ENCODE measurements around the gene SPTBN1. TPM values are rescaled to one million over a fixed set of nuclear protein-coding genes. Genes with fewer than 3 reads are reported as not detected.

Gene SPTBN1
- polyA plus RNA-seq (2013, experiment 1 of 2): 65.5 TPM
- 62.8 TPM for polyA plus RNA-seq (2013, experiment 2 of 2)

- Histone ChIP-seq H3K36me3 (ENCODE audit: insufficient read depth, low read length) (no peaks in the 10 kb centered on the region), H3K4me1 (ENCODE audit: insufficient read depth, low read length) (peaks cover 24% of the 10 kb centered on the region), H3K27ac (ENCODE audit: low read depth, low read length) (peak within 1 kb of the TSS; percentile 58; the same call in 1 of the 2 replicates), H3K4me3 (ENCODE audit: low read length) (peak within 1 kb of the TSS; percentile 98), H3K27me3 (ENCODE audit: insufficient read depth, low read length) (peaks cover 47% of the 10 kb centered on the region), H3K9ac (ENCODE audit: low read depth, low read length) (peak within 1 kb of the TSS; percentile 75), H3K9me3 (ENCODE audit: insufficient read depth, low read depth, low read length) (no peaks in the 10 kb centered on the region)
- under 1% methylated on average over 47 of the region's 67 CpGs for WGBS
Observed at GRCh38 chr2:54455563-54456361, at the start of gene SPTBN1. Gene SPTBN1 (plus strand): TSS chr2:54456327. CDS start chr2:54526419, 70,092 bp downstream.

- WGBS: 90% methylated on average over 3 of the region's 3 CpGs
- no peak overlapping the region for H3K4me3 ChIP-seq (ENCODE audit: low read length)
- no peaks in the 10 kb centered on the region for H3K4me1 ChIP-seq (ENCODE audit: insufficient read depth, low read length)
- no peaks in the 10 kb centered on the region for H3K36me3 ChIP-seq (ENCODE audit: insufficient read depth, low read length)
- H3K27me3 ChIP-seq (ENCODE audit: insufficient read depth, low read length): no peaks in the 10 kb centered on the region
- H3K27ac ChIP-seq (ENCODE audit: low read depth, low read length): no peak overlapping the region
- H3K9ac ChIP-seq (ENCODE audit: low read depth, low read length): no peak overlapping the region
- no peaks in the 10 kb centered on the region for H3K9me3 ChIP-seq (ENCODE audit: insufficient read depth, low read depth, low read length)
Observed at GRCh38 chr2:54407693-54408092, 48.4 kb upstream of the SPTBN1 start.

- Histone ChIP-seq H3K4me1 (ENCODE audit: insufficient read depth, low read length) (no peaks in the 10 kb centered on the region), H3K27ac (ENCODE audit: low read depth, low read length) (no peak overlapping the region), H3K4me3 (ENCODE audit: low read length) (no peak overlapping the region), H3K9me3 (ENCODE audit: insufficient read depth, low read depth, low read length) (no peaks in the 10 kb centered on the region), H3K36me3 (ENCODE audit: insufficient read depth, low read length) (no peaks in the 10 kb centered on the region), H3K9ac (ENCODE audit: low read depth, low read length) (no peak overlapping the region), H3K27me3 (ENCODE audit: insufficient read depth, low read length) (no peaks in the 10 kb centered on the region)
- 97% methylated on average over 3 of the region's 3 CpGs for WGBS
Observed at GRCh38 chr2:54408288-54408687, 47.8 kb upstream of the SPTBN1 start.

GRCh38 chr2:54409752-54410151 lies 46.4 kb upstream of the SPTBN1 start:
- Histone ChIP-seq H3K27ac (ENCODE audit: low read depth, low read length) (no peak overlapping the region), H3K4me1 (ENCODE audit: insufficient read depth, low read length) (no peaks in the 10 kb centered on the region), H3K9ac (ENCODE audit: low read depth, low read length) (no peak overlapping the region), H3K27me3 (ENCODE audit: insufficient read depth, low read length) (no peaks in the 10 kb centered on the region), H3K36me3 (ENCODE audit: insufficient read depth, low read length) (no peaks in the 10 kb centered on the region), H3K9me3 (ENCODE audit: insufficient read depth, low read depth, low read length) (no peaks in the 10 kb centered on the region), H3K4me3 (ENCODE audit: low read length) (no peak overlapping the region)
- WGBS: 84% methylated on average over 5 of the region's 5 CpGs

GRCh38 chr2:54411801-54412354 lies 44.2 kb upstream of the SPTBN1 start:
- no peaks in the 10 kb centered on the region for H3K4me1 ChIP-seq (ENCODE audit: insufficient read depth, low read length)
- no peaks in the 10 kb centered on the region for H3K27me3 ChIP-seq (ENCODE audit: insufficient read depth, low read length)
- WGBS: 93% methylated on average over 4 of the region's 5 CpGs
- H3K9me3 ChIP-seq (ENCODE audit: insufficient read depth, low read depth, low read length): no peaks in the 10 kb centered on the region
- no peaks in the 10 kb centered on the region for H3K36me3 ChIP-seq (ENCODE audit: insufficient read depth, low read length)
- H3K9ac ChIP-seq (ENCODE audit: low read depth, low read length): no peak overlapping the region
- no peak overlapping the region for H3K4me3 ChIP-seq (ENCODE audit: low read length)
- no peak overlapping the region for H3K27ac ChIP-seq (ENCODE audit: low read depth, low read length)

GRCh38 chr2:54416166-54416813 lies 39.8 kb upstream of the SPTBN1 start:
- H3K4me1 ChIP-seq (ENCODE audit: insufficient read depth, low read length): peaks cover 6% of the 10 kb centered on the region; the same call in 1 of the 2 replicates
- WGBS: 83% methylated on average over 9 of the region's 9 CpGs
- no peaks in the 10 kb centered on the region for H3K9me3 ChIP-seq (ENCODE audit: insufficient read depth, low read depth, low read length)
- no peak overlapping the region for H3K9ac ChIP-seq (ENCODE audit: low read depth, low read length)
- H3K36me3 ChIP-seq (ENCODE audit: insufficient read depth, low read length): no peaks in the 10 kb centered on the region
- H3K4me3 ChIP-seq (ENCODE audit: low read length): no peak overlapping the region
- no peaks in the 10 kb centered on the region for H3K27me3 ChIP-seq (ENCODE audit: insufficient read depth, low read length)
- no peak overlapping the region for H3K27ac ChIP-seq (ENCODE audit: low read depth, low read length)

GRCh38 chr2:54416938-54417337 lies 39.2 kb upstream of the SPTBN1 start:
- peaks cover 6% of the 10 kb centered on the region; the same call in 1 of the 2 replicates for H3K4me1 ChIP-seq (ENCODE audit: insufficient read depth, low read length)
- H3K9ac ChIP-seq (ENCODE audit: low read depth, low read length): no peak overlapping the region
- H3K27me3 ChIP-seq (ENCODE audit: insufficient read depth, low read length): no peaks in the 10 kb centered on the region
- no peak overlapping the region for H3K4me3 ChIP-seq (ENCODE audit: low read length)
- H3K36me3 ChIP-seq (ENCODE audit: insufficient read depth, low read length): no peaks in the 10 kb centered on the region
- WGBS: 84% methylated on average over 1 of the region's 1 CpG
- H3K27ac ChIP-seq (ENCODE audit: low read depth, low read length): no peak overlapping the region
- no peaks in the 10 kb centered on the region for H3K9me3 ChIP-seq (ENCODE audit: insufficient read depth, low read depth, low read length)

GRCh38 chr2:54417577-54417976 lies 38.5 kb upstream of the SPTBN1 start:
- no peaks in the 10 kb centered on the region for H3K9me3 ChIP-seq (ENCODE audit: insufficient read depth, low read depth, low read length)
- H3K4me3 ChIP-seq (ENCODE audit: low read length): no peak overlapping the region
- peaks cover 6% of the 10 kb centered on the region; the same call in 1 of the 2 replicates for H3K4me1 ChIP-seq (ENCODE audit: insufficient read depth, low read length)
- H3K27ac ChIP-seq (ENCODE audit: low read depth, low read length): no peak overlapping the region
- no peaks in the 10 kb centered on the region for H3K27me3 ChIP-seq (ENCODE audit: insufficient read depth, low read length)
- no peak overlapping the region for H3K9ac ChIP-seq (ENCODE audit: low read depth, low read length)
- H3K36me3 ChIP-seq (ENCODE audit: insufficient read depth, low read length): no peaks in the 10 kb centered on the region
- WGBS: 77% methylated on average over 2 of the region's 2 CpGs

- H3K36me3 ChIP-seq (ENCODE audit: insufficient read depth, low read length): no peaks in the 10 kb centered on the region
- 95% methylated on average over 3 of the region's 4 CpGs for WGBS
- no peaks in the 10 kb centered on the region for H3K27me3 ChIP-seq (ENCODE audit: insufficient read depth, low read length)
- H3K9me3 ChIP-seq (ENCODE audit: insufficient read depth, low read depth, low read length): no peaks in the 10 kb centered on the region
- peaks cover 6% of the 10 kb centered on the region; the same call in 1 of the 2 replicates for H3K4me1 ChIP-seq (ENCODE audit: insufficient read depth, low read length)
- H3K9ac ChIP-seq (ENCODE audit: low read depth, low read length): no peak overlapping the region
- H3K27ac ChIP-seq (ENCODE audit: low read depth, low read length): no peak overlapping the region
- H3K4me3 ChIP-seq (ENCODE audit: low read length): no peak overlapping the region
Observed at GRCh38 chr2:54419388-54419787, 36.7 kb upstream of the SPTBN1 start.

- peaks cover 6% of the 10 kb centered on the region; the same call in 1 of the 2 replicates for H3K4me1 ChIP-seq (ENCODE audit: insufficient read depth, low read length)
- no peaks in the 10 kb centered on the region for H3K36me3 ChIP-seq (ENCODE audit: insufficient read depth, low read length)
- H3K27ac ChIP-seq (ENCODE audit: low read depth, low read length): no peak overlapping the region
- no peak overlapping the region for H3K9ac ChIP-seq (ENCODE audit: low read depth, low read length)
- no peaks in the 10 kb centered on the region for H3K27me3 ChIP-seq (ENCODE audit: insufficient read depth, low read length)
- H3K9me3 ChIP-seq (ENCODE audit: insufficient read depth, low read depth, low read length): no peaks in the 10 kb centered on the region
- H3K4me3 ChIP-seq (ENCODE audit: low read length): no peak overlapping the region
- 94% methylated on average over 8 of the region's 9 CpGs for WGBS
Observed at GRCh38 chr2:54419855-54420523, 36.1 kb upstream of the SPTBN1 start.

Data from HUES64 (cell line).